ENCODE results near the gene DVL1.

DNA sequence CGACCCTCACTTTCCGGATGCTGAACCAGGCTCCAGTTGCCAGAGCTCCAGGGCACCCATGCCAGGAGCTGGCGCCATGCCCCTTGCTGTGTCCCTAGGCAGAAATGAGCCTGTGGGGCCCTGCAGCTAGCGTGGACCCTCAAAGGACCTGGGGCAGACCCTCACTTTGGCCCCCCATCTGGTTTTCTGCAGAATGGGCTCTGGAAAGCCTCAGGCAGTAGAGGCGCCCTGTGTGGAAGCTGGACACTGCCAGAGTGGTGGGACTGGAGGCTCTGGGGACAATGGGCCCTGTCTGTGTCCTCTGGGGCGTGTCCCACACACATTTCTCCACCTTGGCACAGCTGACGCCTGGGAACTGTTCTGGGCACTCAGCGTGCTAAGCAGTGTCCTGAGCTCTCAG, 32.1 kb upstream of the DVL1 start:
- no peak for TF ChIP-seq FOXK2 (IDR thresholded peaks at IDR 0.05)
- no peak for TF ChIP-seq MAX (IDR thresholded peaks at IDR 0.05; ENCODE audit: low read depth, low read length)
- TF ChIP-seq CTCF (IDR thresholded peaks at IDR 0.05 in 2 of 3, conservative IDR thresholded peaks at IDR 0.05 in 1 of 3; ENCODE audit: control insufficient read depth in 2 of 3, extremely low read depth in 1 of 3, insufficient read depth in 1 of 3, low read depth in 3 of 3, low read length in 3 of 3), result no peak
- TF ChIP-seq CEBPB (IDR thresholded peaks at IDR 0.05; ENCODE audit: borderline replicate concordance in 1 of 2, low read depth in 2 of 2, low read length in 2 of 2), result no peak
- TF ChIP-seq ATF2 (IDR thresholded peaks at IDR 0.05; ENCODE audit: low read length), result no peak
